ENCODE data around the gene ASB6.
"Not testable (repeated sequence)": the region's sequence is repeated elsewhere in the genome, so short reads cannot be mapped to it uniquely, and the experiment has no call there.

Gene ASB6

DNA sequence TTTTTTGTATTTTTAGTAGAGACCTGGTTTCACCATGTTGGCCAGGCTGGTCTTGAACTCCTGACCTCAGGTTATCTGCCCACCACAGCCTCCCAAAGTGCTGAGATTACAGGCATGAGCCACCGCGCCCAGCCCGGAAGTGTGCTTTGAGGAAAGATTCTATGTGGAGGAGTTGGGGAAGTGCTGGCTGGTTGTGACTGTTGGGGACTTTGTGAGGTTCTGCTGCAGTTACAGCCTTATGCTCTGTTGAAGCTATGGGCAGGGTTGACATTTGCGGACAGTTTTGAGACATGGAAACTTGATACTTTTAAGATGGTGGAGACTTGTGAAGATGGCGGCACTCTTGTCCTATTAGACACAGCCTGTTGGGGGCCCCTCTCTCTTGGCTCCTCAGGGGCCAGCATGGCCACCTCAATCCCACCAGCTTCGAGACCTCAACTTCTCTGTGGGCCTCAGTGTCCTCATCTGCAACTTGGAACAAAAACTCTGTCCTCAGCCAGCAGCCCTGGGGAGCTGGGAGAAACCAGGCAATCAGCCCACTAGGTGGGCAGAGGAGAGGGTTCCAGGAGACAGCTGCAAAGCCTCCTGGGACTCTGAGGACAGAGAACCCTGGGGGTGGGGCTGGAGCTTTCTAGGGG lies 45.9 kb downstream of the ASB6 start:
- Histone ChIP-seq H3K79me2 (ENCODE audit: insufficient read depth, low read length) (no peaks in the 10 kb centered on the region), H3K4me2 (ENCODE audit: low read depth, low read length, poor library complexity, severe bottlenecking) (no peak overlapping the region), H3K9me3 (ENCODE audit: insufficient read depth, low read length) (no peaks in the 10 kb centered on the region), H3F3A (ENCODE audit: insufficient read depth) (no peaks in the 10 kb centered on the region), H3K4me3 (ENCODE audit: insufficient read depth, low read length, poor library complexity, severe bottlenecking) (no peak overlapping the region), H3K27ac (ENCODE audit: low read depth, low read length) (no peak overlapping the region), H2AFZ (ENCODE audit: low read depth, low read length, severe bottlenecking) (no peak overlapping the region), H3K36me3 (ENCODE audit: low read length) (no peaks in the 10 kb centered on the region), H3K9ac (ENCODE audit: low read length) (no peak overlapping the region), H3K27me3 (ENCODE audit: low read length) (no peaks in the 10 kb centered on the region), H3K9me2 (replicated peaks; ENCODE audit: insufficient read depth, low read length) (no peaks in the 10 kb centered on the region), H4K20me1 (ENCODE audit: low read depth, low read length) (no peaks in the 10 kb centered on the region)
- TF ChIP-seq, protein P1, sequence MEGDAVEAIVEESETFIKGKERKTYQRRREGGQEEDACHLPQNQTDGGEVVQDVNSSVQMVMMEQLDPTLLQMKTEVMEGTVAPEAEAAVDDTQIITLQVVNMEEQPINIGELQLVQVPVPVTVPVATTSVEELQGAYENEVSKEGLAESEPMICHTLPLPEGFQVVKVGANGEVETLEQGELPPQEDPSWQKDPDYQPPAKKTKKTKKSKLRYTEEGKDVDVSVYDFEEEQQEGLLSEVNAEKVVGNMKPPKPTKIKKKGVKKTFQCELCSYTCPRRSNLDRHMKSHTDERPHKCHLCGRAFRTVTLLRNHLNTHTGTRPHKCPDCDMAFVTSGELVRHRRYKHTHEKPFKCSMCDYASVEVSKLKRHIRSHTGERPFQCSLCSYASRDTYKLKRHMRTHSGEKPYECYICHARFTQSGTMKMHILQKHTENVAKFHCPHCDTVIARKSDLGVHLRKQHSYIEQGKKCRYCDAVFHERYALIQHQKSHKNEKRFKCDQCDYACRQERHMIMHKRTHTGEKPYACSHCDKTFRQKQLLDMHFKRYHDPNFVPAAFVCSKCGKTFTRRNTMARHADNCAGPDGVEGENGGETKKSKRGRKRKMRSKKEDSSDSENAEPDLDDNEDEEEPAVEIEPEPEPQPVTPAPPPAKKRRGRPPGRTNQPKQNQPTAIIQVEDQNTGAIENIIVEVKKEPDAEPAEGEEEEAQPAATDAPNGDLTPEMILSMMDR (IDR thresholded peaks at IDR 0.05; ENCODE audit: insufficient read depth, low read length, poor library complexity, severe bottlenecking): no peak
- TF ChIP-seq EZH2phosphoT487 (conservative IDR thresholded peaks at IDR 0.05; ENCODE audit: low read length): no peak

DNA sequence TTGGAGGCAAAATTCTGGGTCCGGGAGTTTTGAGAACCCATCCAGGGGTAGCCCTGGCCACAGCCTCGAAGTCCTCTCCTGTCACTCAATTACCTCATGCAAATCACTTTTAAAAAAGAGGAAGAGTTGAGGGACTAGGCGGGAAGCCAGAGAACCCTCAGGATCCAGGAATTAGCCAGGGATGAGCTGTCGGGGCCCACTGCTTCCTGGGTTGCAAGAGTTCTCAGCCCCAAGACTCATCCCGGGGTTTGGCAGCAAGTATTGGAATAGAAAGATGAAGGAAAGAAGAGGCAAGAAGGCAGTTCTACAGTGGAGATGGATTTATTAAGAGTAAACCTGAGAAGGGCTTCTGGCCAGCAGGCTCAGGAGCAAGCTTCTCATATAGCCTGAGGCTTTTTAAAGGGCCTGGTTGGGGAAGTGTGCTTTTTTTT lies 46.6 kb downstream of the ASB6 start:
- H2AFZ ChIP-seq (ENCODE audit: low read depth, low read length, severe bottlenecking): no peak overlapping the region
- no peaks in the 10 kb centered on the region for H3K9me3 ChIP-seq (ENCODE audit: insufficient read depth, low read length)
- no peak overlapping the region for H3K9ac ChIP-seq (ENCODE audit: low read length)
- H3K4me3 ChIP-seq (ENCODE audit: insufficient read depth, low read length, poor library complexity, severe bottlenecking): no peak overlapping the region
- no peak overlapping the region for H3K4me2 ChIP-seq (ENCODE audit: low read depth, low read length, poor library complexity, severe bottlenecking)
- TF ChIP-seq EZH2phosphoT487 (conservative IDR thresholded peaks at IDR 0.05; ENCODE audit: low read length): no peak
- TF ChIP-seq, protein P1 (IDR thresholded peaks at IDR 0.05; ENCODE audit: insufficient read depth, low read length, poor library complexity, severe bottlenecking): no peak
- no peak overlapping the region for H3K27ac ChIP-seq (ENCODE audit: low read depth, low read length)
- no peaks in the 10 kb centered on the region for H3K27me3 ChIP-seq (ENCODE audit: low read length)
- no peaks in the 10 kb centered on the region for H3K9me2 ChIP-seq (replicated peaks; ENCODE audit: insufficient read depth, low read length)
- H4K20me1 ChIP-seq (ENCODE audit: low read depth, low read length): no peaks in the 10 kb centered on the region
- H3K79me2 ChIP-seq (ENCODE audit: insufficient read depth, low read length): no peaks in the 10 kb centered on the region
- H3K36me3 ChIP-seq (ENCODE audit: low read length): no peaks in the 10 kb centered on the region
- no peaks in the 10 kb centered on the region for H3F3A ChIP-seq (ENCODE audit: insufficient read depth)

DNA sequence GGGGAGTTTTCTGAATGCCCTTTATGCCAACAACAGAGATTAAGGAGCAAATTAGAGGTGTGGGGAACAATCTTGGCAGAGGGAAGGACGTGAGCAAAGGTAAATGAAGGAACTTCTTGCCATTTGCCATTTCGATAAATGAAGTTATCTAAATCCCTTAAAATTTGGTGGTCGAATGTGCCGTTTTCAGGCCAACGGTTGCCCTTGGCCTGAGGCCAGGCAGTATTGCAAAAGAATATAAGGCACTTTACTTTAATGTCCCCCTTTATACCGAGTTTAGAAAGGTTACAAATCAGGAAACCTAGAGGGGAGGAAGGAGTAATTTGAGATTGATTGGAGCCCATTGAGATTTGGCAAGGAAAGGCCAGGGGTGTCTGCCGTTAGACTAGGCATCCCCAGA lies 47.3 kb downstream of the ASB6 start:
- Histone ChIP-seq H3K27me3 (ENCODE audit: low read length) (no peaks in the 10 kb centered on the region), H3K4me2 (ENCODE audit: low read depth, low read length, poor library complexity, severe bottlenecking) (no peak overlapping the region), H3K9me3 (ENCODE audit: insufficient read depth, low read length) (no peaks in the 10 kb centered on the region), H4K20me1 (ENCODE audit: low read depth, low read length) (no peaks in the 10 kb centered on the region), H3K27ac (ENCODE audit: low read depth, low read length) (no peak overlapping the region), H3K9me2 (replicated peaks; ENCODE audit: insufficient read depth, low read length) (no peaks in the 10 kb centered on the region), H3K4me3 (ENCODE audit: insufficient read depth, low read length, poor library complexity, severe bottlenecking) (no peak overlapping the region), H3F3A (ENCODE audit: insufficient read depth) (no peaks in the 10 kb centered on the region), H3K79me2 (ENCODE audit: insufficient read depth, low read length) (no peaks in the 10 kb centered on the region), H3K9ac (ENCODE audit: low read length) (no peak overlapping the region), H3K36me3 (ENCODE audit: low read length) (no peaks in the 10 kb centered on the region), H2AFZ (ENCODE audit: low read depth, low read length, severe bottlenecking) (no peak overlapping the region)
- no peak for TF ChIP-seq EZH2phosphoT487 (conservative IDR thresholded peaks at IDR 0.05; ENCODE audit: low read length)
- TF ChIP-seq, protein P1 (IDR thresholded peaks at IDR 0.05; ENCODE audit: insufficient read depth, low read length, poor library complexity, severe bottlenecking): no peak

DNA sequence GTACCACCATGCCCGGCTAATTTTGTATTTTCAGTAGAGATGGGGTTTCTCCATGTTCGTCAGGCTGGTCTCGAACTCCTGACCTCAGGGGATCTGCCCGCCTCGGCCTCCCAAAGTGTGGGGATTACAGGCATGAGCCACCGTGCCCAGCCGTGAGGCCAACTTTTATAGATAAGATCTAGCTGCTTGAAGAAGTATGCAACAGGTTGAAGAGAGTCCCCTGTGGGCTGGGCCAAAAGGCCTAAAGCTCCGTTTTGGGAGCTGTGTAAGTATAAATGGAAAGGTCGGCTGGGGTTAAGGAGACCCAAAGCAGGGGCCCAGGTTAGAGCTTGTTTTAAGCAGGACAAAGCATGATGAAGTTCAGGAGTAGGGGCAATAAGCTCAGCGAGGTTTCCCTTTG lies 49.2 kb downstream of the ASB6 start:
- H3K9me2 ChIP-seq (replicated peaks; ENCODE audit: insufficient read depth, low read length); H3K4me2 ChIP-seq (ENCODE audit: low read depth, low read length, poor library complexity, severe bottlenecking); H3K36me3 ChIP-seq (ENCODE audit: low read length); H3K9me3 ChIP-seq (ENCODE audit: insufficient read depth, low read length); H3K9ac ChIP-seq (ENCODE audit: low read length); H3F3A ChIP-seq (ENCODE audit: insufficient read depth); H4K20me1 ChIP-seq (ENCODE audit: low read depth, low read length); H2AFZ ChIP-seq (ENCODE audit: low read depth, low read length, severe bottlenecking); H3K4me3 ChIP-seq (ENCODE audit: insufficient read depth, low read length, poor library complexity, severe bottlenecking); H3K27me3 ChIP-seq (ENCODE audit: low read length); H3K79me2 ChIP-seq (ENCODE audit: insufficient read depth, low read length); H3K27ac ChIP-seq (ENCODE audit: low read depth, low read length): not testable (repeated sequence)

Measured in SU-DHL-6 (cell line).